ENCODE data around the gene FKBP14. TPM values are rescaled to one million over a fixed set of nuclear protein-coding genes. Genes with fewer than 3 reads are reported as not detected.

FKBP14 gene
- polyA plus RNA-seq, 1 of the 3 experiments (the other 2 are of a cell fraction): 15.7 TPM

GRCh38 chr7:29989257-29989995, 37.1 kb downstream of the FKBP14 start, which contains the start of gene SCRN1 (continued):
- TF ChIP-seq EP300 (IDR thresholded peaks at IDR 0.05; ENCODE audit: borderline replicate concordance in 1 of 2, low read depth in 1 of 2, low read length in 1 of 2): 0 out of 4 replicates have a peak, but pooled peaks have one; percentile 4 to 12

- CTCF ChIA-PET: interaction anchor here (0.6 to 5.9 kb wide), 11 partner anchors 8 to 110 kb away, joined by 3 to 21 read pairs (median 3); no protein-coding TSS in a partner anchor
- TF ChIP-seq TAF1 (IDR thresholded peaks at IDR 0.05; ENCODE audit: borderline replicate concordance, low read depth, low read length) (peak; percentile 48; the same call in 1 of the 2 replicates), TEAD4 (IDR thresholded peaks at IDR 0.05; ENCODE audit: borderline replicate concordance, insufficient read depth) (0 out of 2 replicates have a peak, but pooled peaks have one; percentile 12), GABPA (IDR thresholded peaks at IDR 0.05; ENCODE audit: low read depth) (no peak; the same call in 1 of the 2 replicates), POLR2AphosphoS5 (IDR thresholded peaks at IDR 0.05; ENCODE audit: low read depth, low read length) (peak; percentile 21; the same call in 1 of the 2 replicates), CHD2 (IDR thresholded peaks at IDR 0.05; ENCODE audit: low read length, partially characterized antibody) (peak; percentile 42), EP300 (IDR thresholded peaks at IDR 0.05; ENCODE audit: borderline replicate concordance in 1 of 2, low read depth in 1 of 2, low read length in 1 of 2) (no peak), JUND (IDR thresholded peaks at IDR 0.05) (no peak), REST (IDR thresholded peaks at IDR 0.05; ENCODE audit: low read depth, low read length) (0 out of 2 replicates have a peak, but pooled peaks have one; percentile 17), RXRA (IDR thresholded peaks at IDR 0.05; ENCODE audit: borderline replicate concordance, low read depth) (no peak), FOXJ3 (CRISPR knock-in tag; IDR thresholded peaks at IDR 0.05) (no peak), ZBTB33 (IDR thresholded peaks at IDR 0.05; ENCODE audit: borderline replicate concordance, low read depth) (no peak), CTCF (IDR thresholded peaks at IDR 0.05) (no peak), PBX3 (IDR thresholded peaks at IDR 0.05) (peak; percentile 82), YY1 (IDR thresholded peaks at IDR 0.05; ENCODE audit: low read depth) (peak; percentile 86), SIN3A (IDR thresholded peaks at IDR 0.05; ENCODE audit: borderline replicate concordance, low read depth, low read length) (no peak), FOXM1 (IDR thresholded peaks at IDR 0.05; ENCODE audit: low read depth) (no peak), NRF1 (IDR thresholded peaks at IDR 0.05; ENCODE audit: low read depth, low read length) (peak; percentile 53)
- TF ChIP-seq, protein P1, sequence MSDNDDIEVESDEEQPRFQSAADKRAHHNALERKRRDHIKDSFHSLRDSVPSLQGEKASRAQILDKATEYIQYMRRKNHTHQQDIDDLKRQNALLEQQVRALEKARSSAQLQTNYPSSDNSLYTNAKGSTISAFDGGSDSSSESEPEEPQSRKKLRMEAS (IDR thresholded peaks at IDR 0.05; ENCODE audit: low read depth): peak; percentile 68; the same call in 1 of the 2 replicates
Measured at GRCh38 chr7:29988424-29989256, 37.9 kb downstream of the FKBP14 start.

More at GRCh38 chr7:29988424-29989256, 37.9 kb downstream of the FKBP14 start:
- no peaks in the 10 kb centered on the region for H3K9me2 ChIP-seq
- WGBS (ENCODE audit: low lambda C conversion rate): 19% methylated on average over 28 of the region's 75 CpGs
- H3K4me2 ChIP-seq: peak overlapping the region; percentile 91
- peaks cover 0 to 3% of the 10 kb centered on the region in 2 experiments for H3K36me3 ChIP-seq (replicated peaks in 1 of 2; ENCODE audit: control insufficient read depth in 1 of 2, insufficient read depth in 2 of 2, low read length in 1 of 2)
- H3K4me1 ChIP-seq (ENCODE audit: control insufficient read depth in 1 of 2, insufficient read depth in 2 of 2, low read depth in 1 of 2, low read length in 1 of 2): peaks cover 6 to 10% of the 10 kb centered on the region in 2 experiments; a peak in 2 of 4 replicates
- H3K27ac ChIP-seq (ENCODE audit: low read depth in 2 of 2, low read length in 1 of 2): peak overlapping the region; percentile 88 to 90
- no peaks in the 10 kb centered on the region for H3K27me3 ChIP-seq (ENCODE audit: insufficient read depth)
- H3F3A ChIP-seq (replicated peaks; ENCODE audit: insufficient read depth): peaks cover 29% of the 10 kb centered on the region
- H3K79me2 ChIP-seq (ENCODE audit: insufficient read depth): peaks cover 65% of the 10 kb centered on the region
- H2AFZ ChIP-seq (ENCODE audit: low read depth): peak overlapping the region; percentile 84
- POLR2A ChIA-PET: interaction anchor here (0.7 to 1.2 kb wide), 2 partner anchors 8 to 11 kb away, joined by 4 read pairs; no protein-coding TSS in a partner anchor
- H4K20me1 ChIP-seq (ENCODE audit: insufficient read depth): no peaks in the 10 kb centered on the region
- peak overlapping the region; percentile 92 for H3K9ac ChIP-seq
- DNase-seq: peak; percentile 83
- peak overlapping the region; percentile 87 for H3K4me3 ChIP-seq (ENCODE audit: low read depth in 2 of 2, low read length in 1 of 2)
- H3K9me3 ChIP-seq: peaks cover 12% of the 10 kb centered on the region

All from SK-N-SH (cell line).